GM23338 (cell line): ENCODE results near the gene ERP27. TPM values are rescaled to one million over a fixed set of nuclear protein-coding genes. Genes with fewer than 3 reads are reported as not detected.

Source experiments
- ATAC-seq: fragments of 200-7000 bp; cut with Tn5 transposase; 3 replicates; pipeline ENCODE4 v1.9.1; 2020
- DNase-seq: peaks from one replicate; pipeline ENCODE4 v3.0.0-alpha.2; 2015; ENCODE audit warnings: low spot score
- H2AFZ ChIP-seq: fragments of 200-600 bp; sonication (generic); 2 replicates; pipeline ENCODE4 v1.8.0; 2016; ENCODE audit warnings: antibody characterized with exemption, mild to moderate bottlenecking, moderate library complexity
- H3F3A ChIP-seq: fragments of 200-600 bp; sonication (generic); replicated peaks from 2 replicates; pipeline ENCODE4 v1.8.0; 2017; ENCODE audit warnings: antibody characterized with exemption, mixed run types, low read depth
- H3K27ac ChIP-seq: fragments of 200-600 bp; sonication (generic); 2 replicates; pipeline ENCODE4 v1.6.1; 2016; ENCODE audit warnings: low read depth
- H3K27me3 ChIP-seq: fragments of 200-600 bp; sonication (generic); 2 replicates; pipeline ENCODE4 v1.8.0; 2016; ENCODE audit warnings: mild to moderate bottlenecking, mixed run types, moderate library complexity; ENCODE audit not compliant: insufficient read depth
- H3K36me3 ChIP-seq: fragments of 200-600 bp; sonication (generic); 2 replicates; pipeline ENCODE4 v1.8.0; 2016; ENCODE audit warnings: mild to moderate bottlenecking; ENCODE audit not compliant: insufficient read depth
- H3K4me1 ChIP-seq: fragments of 200-600 bp; sonication (generic); 2 replicates; pipeline ENCODE4 v1.8.0; 2016; ENCODE audit warnings: mild to moderate bottlenecking, moderate library complexity; ENCODE audit not compliant: insufficient read depth
- H3K4me2 ChIP-seq: fragments of 200-600 bp; sonication (generic); 2 replicates; pipeline ENCODE4 v1.7.1; 2017; ENCODE audit warnings: mixed run types
- H3K4me3 ChIP-seq: fragments of 200-600 bp; sonication (generic); 2 replicates; pipeline ENCODE4 v1.6.1; 2016; ENCODE audit warnings: mixed run types
- H3K79me2 ChIP-seq: fragments of 200-600 bp; sonication (generic); replicated peaks from 2 replicates; pipeline ENCODE4 v1.8.0; 2017; ENCODE audit warnings: mild to moderate bottlenecking; ENCODE audit not compliant: insufficient read depth
- H3K9me2 ChIP-seq: fragments of 200-600 bp; sonication (generic); 2 replicates; pipeline ENCODE4 v1.8.0; 2017; ENCODE audit not compliant: insufficient read depth
- H4K20me1 ChIP-seq: fragments of 200-600 bp; sonication (generic); replicated peaks from 2 replicates; pipeline ENCODE4 v1.8.0; 2017; ENCODE audit warnings: mild to moderate bottlenecking; ENCODE audit not compliant: insufficient read depth
- H3K27ac Mint-ChIP-seq: 2 replicates; pipeline ENCODE4 v1.8.0; 2020; ENCODE audit warnings: inconsistent platforms, mild to moderate bottlenecking, moderate library complexity, mixed read lengths
- H3K27me3 Mint-ChIP-seq: 3 replicates; pipeline ENCODE4 v1.8.0; 2022; ENCODE audit warnings: low read depth, mild to moderate bottlenecking, moderate library complexity, mixed read lengths, inconsistent platforms; ENCODE audit not compliant: insufficient read depth, poor library complexity
- H3K36me3 Mint-ChIP-seq: 3 replicates; pipeline ENCODE4 v1.8.0; 2021; ENCODE audit warnings: low read depth, mild to moderate bottlenecking, inconsistent platforms, moderate library complexity, mixed read lengths
- H3K4me1 Mint-ChIP-seq: 3 replicates; pipeline ENCODE4 v1.8.0; 2020; ENCODE audit warnings: mild to moderate bottlenecking, inconsistent platforms, mixed read lengths
- H3K4me3 Mint-ChIP-seq: 3 replicates; pipeline ENCODE4 v1.8.0; 2021; ENCODE audit warnings: moderate library complexity, mild to moderate bottlenecking, inconsistent platforms, mixed read lengths
- H3K9me3 Mint-ChIP-seq: 3 replicates; pipeline ENCODE4 v1.8.0; 2020; ENCODE audit warnings: moderate library complexity, mild to moderate bottlenecking, inconsistent platforms, mixed read lengths
- CREB1 ChIP-seq: fragments of 250-450 bp; sonication (Bioruptor Pico); IDR thresholded peaks from 2 replicates; pipeline ENCODE4 v1.5.0; 2020; ENCODE audit warnings: low read depth, mild to moderate bottlenecking, moderate library complexity
- EZH2 ChIP-seq: fragments of 200-600 bp; sonication (generic); IDR thresholded peaks from one replicate; pipeline ENCODE4 v1.8.0; 2017; ENCODE audit warnings: antibody characterized with exemption, mild to moderate bottlenecking, low read depth; ENCODE audit not compliant: unreplicated experiment
- EZH2phosphoT487 ChIP-seq: fragments of 200-600 bp; sonication (generic); IDR thresholded peaks from one replicate; pipeline ENCODE4 v1.8.1; 2018; ENCODE audit warnings: antibody characterized with exemption; ENCODE audit not compliant: unreplicated experiment
- STAT1 ChIP-seq: IDR thresholded peaks from one replicate; pipeline ENCODE4 v1.6.1; 2016; ENCODE audit warnings: antibody characterized with exemption; ENCODE audit not compliant: unreplicated experiment
- polyA plus RNA-seq: library from polyadenylated mRNA; unstranded; fragments of >200 nt; fragmentation: Nextera tagmentation; extraction: Ambion mirVana; gene quantifications from 2 replicates; pipeline ENCODE4 v1.2.1, GENCODE V29; 2016
- total RNA-seq: library from RNA; depleted of rRNA; stranded (reverse); fragments of >200 nt; shearing (Covaris generic); gene quantifications from 2 replicates; pipeline ENCODE4 v1.2.3, GENCODE V29; 2014
- TF ChIP-seq, protein P1 (sequence below): fragments of 250-450 bp; sonication (Bioruptor Pico); IDR thresholded peaks from 2 replicates; pipeline ENCODE4 v1.5.0; 2020; ENCODE audit warnings: mild to moderate bottlenecking, moderate library complexity
- TF ChIP-seq, protein P2 (sequence below): IDR thresholded peaks from 2 replicates; pipeline ENCODE4 v1.6.1; 2016; ENCODE audit warnings: antibody characterized with exemption
- TF ChIP-seq, protein P3 (sequence below): IDR thresholded peaks from one replicate; pipeline ENCODE4 v1.6.1; 2018; ENCODE audit warnings: antibody characterized with exemption; ENCODE audit not compliant: unreplicated experiment

The ERP27 gene
- total and polyA plus RNA-seq, 2 experiments from 2014 or later, result not detected

DNA sequence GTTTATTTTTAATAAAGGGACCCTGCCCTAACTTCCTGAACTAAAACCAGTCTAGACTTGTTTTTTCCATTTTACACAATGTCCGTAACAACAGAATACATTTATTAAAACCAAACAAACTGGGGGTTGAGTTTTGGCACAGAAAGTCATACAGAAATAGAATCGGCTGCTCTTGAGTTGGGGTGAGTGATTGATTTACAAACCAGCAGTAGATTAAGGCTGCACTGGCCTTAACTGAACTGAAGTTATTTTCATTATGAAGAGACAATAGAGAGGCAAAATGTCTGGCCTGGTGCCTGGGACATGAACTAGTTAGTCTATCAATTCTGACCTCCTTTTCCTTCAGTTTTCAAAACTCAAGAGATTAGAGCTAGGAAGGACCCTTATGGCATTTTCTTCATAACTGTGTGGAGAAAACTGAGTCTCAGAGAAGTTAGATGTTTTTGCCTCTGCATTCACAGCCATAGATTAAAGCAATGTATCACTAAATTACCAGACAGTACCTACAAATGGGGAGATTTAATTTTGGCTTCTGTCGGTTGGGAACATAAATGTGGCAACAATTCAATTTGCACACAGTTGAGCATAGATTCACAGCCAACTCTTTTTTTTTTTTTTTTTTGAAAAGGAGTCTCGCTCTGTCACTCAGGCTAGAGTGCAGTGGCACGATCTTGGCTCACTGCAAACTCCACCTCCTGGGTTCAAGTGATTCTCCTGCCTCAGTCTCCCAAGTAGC is 32.9 kb downstream of the ERP27 start (continued):
- TF ChIP-seq, protein P1, sequence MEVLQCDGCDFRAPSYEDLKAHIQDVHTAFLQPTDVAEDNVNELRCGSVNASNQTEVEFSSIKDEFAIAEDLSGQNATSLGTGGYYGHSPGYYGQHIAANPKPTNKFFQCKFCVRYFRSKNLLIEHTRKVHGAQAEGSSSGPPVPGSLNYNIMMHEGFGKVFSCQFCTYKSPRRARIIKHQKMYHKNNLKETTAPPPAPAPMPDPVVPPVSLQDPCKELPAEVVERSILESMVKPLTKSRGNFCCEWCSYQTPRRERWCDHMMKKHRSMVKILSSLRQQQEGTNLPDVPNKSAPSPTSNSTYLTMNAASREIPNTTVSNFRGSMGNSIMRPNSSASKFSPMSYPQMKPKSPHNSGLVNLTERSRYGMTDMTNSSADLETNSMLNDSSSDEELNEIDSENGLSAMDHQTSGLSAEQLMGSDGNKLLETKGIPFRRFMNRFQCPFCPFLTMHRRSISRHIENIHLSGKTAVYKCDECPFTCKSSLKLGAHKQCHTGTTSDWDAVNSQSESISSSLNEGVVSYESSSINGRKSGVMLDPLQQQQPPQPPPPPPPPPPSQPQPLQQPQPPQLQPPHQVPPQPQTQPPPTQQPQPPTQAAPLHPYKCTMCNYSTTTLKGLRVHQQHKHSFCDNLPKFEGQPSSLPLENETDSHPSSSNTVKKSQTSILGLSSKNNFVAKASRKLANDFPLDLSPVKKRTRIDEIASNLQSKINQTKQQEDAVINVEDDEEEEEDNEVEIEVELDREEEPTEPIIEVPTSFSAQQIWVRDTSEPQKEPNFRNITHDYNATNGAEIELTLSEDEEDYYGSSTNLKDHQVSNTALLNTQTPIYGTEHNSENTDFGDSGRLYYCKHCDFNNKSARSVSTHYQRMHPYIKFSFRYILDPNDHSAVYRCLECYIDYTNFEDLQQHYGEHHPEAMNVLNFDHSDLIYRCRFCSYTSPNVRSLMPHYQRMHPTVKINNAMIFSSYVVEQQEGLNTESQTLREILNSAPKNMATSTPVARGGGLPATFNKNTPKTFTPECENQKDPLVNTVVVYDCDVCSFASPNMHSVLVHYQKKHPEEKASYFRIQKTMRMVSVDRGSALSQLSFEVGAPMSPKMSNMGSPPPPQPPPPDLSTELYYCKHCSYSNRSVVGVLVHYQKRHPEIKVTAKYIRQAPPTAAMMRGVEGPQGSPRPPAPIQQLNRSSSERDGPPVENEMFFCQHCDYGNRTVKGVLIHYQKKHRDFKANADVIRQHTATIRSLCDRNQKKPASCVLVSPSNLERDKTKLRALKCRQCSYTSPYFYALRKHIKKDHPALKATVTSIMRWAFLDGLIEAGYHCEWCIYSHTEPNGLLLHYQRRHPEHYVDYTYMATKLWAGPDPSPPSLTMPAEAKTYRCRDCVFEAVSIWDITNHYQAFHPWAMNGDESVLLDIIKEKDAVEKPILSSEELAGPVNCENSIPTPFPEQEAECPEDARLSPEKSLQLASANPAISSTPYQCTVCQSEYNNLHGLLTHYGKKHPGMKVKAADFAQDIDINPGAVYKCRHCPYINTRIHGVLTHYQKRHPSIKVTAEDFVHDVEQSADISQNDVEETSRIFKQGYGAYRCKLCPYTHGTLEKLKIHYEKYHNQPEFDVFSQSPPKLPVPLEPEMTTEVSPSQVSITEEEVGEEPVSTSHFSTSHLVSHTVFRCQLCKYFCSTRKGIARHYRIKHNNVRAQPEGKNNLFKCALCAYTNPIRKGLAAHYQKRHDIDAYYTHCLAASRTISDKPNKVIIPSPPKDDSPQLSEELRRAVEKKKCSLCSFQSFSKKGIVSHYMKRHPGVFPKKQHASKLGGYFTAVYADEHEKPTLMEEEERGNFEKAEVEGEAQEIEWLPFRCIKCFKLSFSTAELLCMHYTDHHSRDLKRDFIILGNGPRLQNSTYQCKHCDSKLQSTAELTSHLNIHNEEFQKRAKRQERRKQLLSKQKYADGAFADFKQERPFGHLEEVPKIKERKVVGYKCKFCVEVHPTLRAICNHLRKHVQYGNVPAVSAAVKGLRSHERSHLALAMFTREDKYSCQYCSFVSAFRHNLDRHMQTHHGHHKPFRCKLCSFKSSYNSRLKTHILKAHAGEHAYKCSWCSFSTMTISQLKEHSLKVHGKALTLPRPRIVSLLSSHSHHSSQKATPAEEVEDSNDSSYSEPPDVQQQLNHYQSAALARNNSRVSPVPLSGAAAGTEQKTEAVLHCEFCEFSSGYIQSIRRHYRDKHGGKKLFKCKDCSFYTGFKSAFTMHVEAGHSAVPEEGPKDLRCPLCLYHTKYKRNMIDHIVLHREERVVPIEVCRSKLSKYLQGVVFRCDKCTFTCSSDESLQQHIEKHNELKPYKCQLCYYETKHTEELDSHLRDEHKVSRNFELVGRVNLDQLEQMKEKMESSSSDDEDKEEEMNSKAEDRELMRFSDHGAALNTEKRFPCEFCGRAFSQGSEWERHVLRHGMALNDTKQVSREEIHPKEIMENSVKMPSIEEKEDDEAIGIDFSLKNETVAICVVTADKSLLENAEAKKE (CRISPR knock-in tag), result no peak
- TF ChIP-seq, protein P2, sequence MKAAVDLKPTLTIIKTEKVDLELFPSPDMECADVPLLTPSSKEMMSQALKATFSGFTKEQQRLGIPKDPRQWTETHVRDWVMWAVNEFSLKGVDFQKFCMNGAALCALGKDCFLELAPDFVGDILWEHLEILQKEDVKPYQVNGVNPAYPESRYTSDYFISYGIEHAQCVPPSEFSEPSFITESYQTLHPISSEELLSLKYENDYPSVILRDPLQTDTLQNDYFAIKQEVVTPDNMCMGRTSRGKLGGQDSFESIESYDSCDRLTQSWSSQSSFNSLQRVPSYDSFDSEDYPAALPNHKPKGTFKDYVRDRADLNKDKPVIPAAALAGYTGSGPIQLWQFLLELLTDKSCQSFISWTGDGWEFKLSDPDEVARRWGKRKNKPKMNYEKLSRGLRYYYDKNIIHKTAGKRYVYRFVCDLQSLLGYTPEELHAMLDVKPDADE, result no peak
- TF ChIP-seq EZH2phosphoT487 (no peak), EZH2 (no peak), STAT1 (no peak)

DNA sequence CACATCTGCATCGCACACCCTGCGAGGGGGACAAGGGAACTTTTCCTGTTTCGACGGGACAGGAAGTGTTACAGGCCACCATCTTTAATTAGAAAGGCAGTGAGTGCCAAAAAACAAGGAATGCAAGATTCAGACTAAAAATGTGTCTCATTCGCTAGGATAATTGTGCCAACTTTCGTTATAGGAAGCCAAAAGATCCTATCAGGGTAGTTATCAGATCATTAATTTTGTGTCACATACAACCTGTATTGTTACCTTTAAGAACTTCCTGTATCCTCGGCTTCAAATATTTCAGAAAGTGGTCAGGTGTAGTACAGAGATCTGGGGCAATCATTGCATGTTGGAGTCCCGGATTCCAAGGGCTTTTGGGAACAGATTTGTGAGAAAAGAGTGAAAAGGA is 33.5 kb downstream of the ERP27 start:
- no peak overlapping the region for H3K4me2 ChIP-seq
- H3K27me3 Mint-ChIP-seq, result peaks cover 2% of the 10 kb centered on the region
- H3K36me3 Mint-ChIP-seq, result no peaks in the 10 kb centered on the region
- peak overlapping the region; percentile 73; the same call in 1 of the 2 replicates for H2AFZ ChIP-seq
- H3K9me2 ChIP-seq, result 0 out of 2 replicates have a peak, but pooled peaks cover 8% of the 10 kb centered on the region
- no peaks in the 10 kb centered on the region for H3K36me3 ChIP-seq
- no peaks in the 10 kb centered on the region for H3F3A ChIP-seq
- H3K9me3 Mint-ChIP-seq, result no peaks in the 10 kb centered on the region
- no peaks in the 10 kb centered on the region for H4K20me1 ChIP-seq
- ATAC-seq, result no peak
- TF ChIP-seq CREB1 (CRISPR knock-in tag) (no peak), EZH2 (no peak)
- TF ChIP-seq, protein P3, sequence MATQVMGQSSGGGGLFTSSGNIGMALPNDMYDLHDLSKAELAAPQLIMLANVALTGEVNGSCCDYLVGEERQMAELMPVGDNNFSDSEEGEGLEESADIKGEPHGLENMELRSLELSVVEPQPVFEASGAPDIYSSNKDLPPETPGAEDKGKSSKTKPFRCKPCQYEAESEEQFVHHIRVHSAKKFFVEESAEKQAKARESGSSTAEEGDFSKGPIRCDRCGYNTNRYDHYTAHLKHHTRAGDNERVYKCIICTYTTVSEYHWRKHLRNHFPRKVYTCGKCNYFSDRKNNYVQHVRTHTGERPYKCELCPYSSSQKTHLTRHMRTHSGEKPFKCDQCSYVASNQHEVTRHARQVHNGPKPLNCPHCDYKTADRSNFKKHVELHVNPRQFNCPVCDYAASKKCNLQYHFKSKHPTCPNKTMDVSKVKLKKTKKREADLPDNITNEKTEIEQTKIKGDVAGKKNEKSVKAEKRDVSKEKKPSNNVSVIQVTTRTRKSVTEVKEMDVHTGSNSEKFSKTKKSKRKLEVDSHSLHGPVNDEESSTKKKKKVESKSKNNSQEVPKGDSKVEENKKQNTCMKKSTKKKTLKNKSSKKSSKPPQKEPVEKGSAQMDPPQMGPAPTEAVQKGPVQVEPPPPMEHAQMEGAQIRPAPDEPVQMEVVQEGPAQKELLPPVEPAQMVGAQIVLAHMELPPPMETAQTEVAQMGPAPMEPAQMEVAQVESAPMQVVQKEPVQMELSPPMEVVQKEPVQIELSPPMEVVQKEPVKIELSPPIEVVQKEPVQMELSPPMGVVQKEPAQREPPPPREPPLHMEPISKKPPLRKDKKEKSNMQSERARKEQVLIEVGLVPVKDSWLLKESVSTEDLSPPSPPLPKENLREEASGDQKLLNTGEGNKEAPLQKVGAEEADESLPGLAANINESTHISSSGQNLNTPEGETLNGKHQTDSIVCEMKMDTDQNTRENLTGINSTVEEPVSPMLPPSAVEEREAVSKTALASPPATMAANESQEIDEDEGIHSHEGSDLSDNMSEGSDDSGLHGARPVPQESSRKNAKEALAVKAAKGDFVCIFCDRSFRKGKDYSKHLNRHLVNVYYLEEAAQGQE, result no peak
- TF ChIP-seq, protein P2, result no peak
- no peak overlapping the region for H3K4me3 Mint-ChIP-seq
- H3K27ac ChIP-seq, result no peak overlapping the region
- no peak overlapping the region for H3K27ac Mint-ChIP-seq
- no peak for DNase-seq
- no peaks in the 10 kb centered on the region for H3K4me1 ChIP-seq
- H3K4me3 ChIP-seq, result no peak overlapping the region
- H3K4me1 Mint-ChIP-seq, result peaks cover 4% of the 10 kb centered on the region; the same call in 1 of the 3 replicates
- H3K79me2 ChIP-seq, result no peaks in the 10 kb centered on the region
- H3K27me3 ChIP-seq, result no peaks in the 10 kb centered on the region
